GM12873 (cell line): ENCODE data around the gene FAM9C.

Source experiments
- CTCF ChIP-seq: IDR thresholded peaks from 2 replicates; pipeline ENCODE4 v1.5.1; 2012; ENCODE audit warnings: low read depth, mild to moderate bottlenecking, moderate library complexity, low read length, control low read depth; ENCODE audit not compliant: insufficient read depth; ENCODE audit errors: missing control alignments

The FAM9C gene

GRCh38 chrX:13080128-13080795 is 35.8 kb upstream of the FAM9C start:
- TF ChIP-seq CTCF: no peak

- no peak for TF ChIP-seq CTCF
These were observed 34.5 kb upstream of the FAM9C start for GRCh38 chrX:13078739-13079444.

- no peak for TF ChIP-seq CTCF
These were observed 32.7 kb upstream of the FAM9C start for GRCh38 chrX:13077168-13077567.

GRCh38 chrX:13076176-13076961 is 31.9 kb upstream of the FAM9C start:
- no peak for TF ChIP-seq CTCF

- no peak for TF ChIP-seq CTCF
These were observed 30.2 kb upstream of the FAM9C start for GRCh38 chrX:13074297-13075262.

GRCh38 chrX:13069771-13070416 is 25.5 kb upstream of the FAM9C start:
- no peak for TF ChIP-seq CTCF
